EL (cell line): Measurements from ENCODE around the gene GPR179.

ENCODE experiments used
- DNase-seq: peaks from one replicate; pipeline ENCODE4 v3.0.0-alpha.2; 2016

GPR179 gene

GRCh38 chr17:38343608-38344419 is at the start of gene GPR179:
GPR179 (minus strand) TSS chr17:38343956; CDS start chr17:38343789, 167 bp downstream.
- DNase-seq = no peak

GRCh38 chr17:38379448-38379847 is 35.7 kb upstream of the GPR179 start:
- no peak for DNase-seq

- no peak for DNase-seq
These were observed 25.5 kb upstream of the GPR179 start for GRCh38 chr17:38369124-38369886.

DNA sequence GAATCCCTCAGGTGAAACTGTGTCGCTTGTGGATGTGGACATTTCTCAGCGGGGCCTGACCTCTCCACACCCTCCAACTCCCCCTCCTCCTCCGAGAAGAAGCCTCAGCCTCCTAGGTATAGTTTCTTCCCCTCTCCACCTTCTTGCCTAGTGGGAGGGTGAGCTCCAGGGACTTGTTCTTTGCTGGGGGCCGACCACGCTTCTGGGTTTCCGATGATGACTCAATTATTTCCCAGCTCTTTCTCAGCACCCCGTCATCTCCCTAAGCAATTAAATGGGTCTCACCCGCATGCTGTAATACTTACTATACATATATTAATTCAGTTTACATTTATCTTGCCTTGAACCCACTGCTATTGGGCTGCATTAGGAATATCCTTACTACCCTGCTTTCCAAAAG is 21.0 kb upstream of the GPR179 start:
- no peak for DNase-seq

DNA sequence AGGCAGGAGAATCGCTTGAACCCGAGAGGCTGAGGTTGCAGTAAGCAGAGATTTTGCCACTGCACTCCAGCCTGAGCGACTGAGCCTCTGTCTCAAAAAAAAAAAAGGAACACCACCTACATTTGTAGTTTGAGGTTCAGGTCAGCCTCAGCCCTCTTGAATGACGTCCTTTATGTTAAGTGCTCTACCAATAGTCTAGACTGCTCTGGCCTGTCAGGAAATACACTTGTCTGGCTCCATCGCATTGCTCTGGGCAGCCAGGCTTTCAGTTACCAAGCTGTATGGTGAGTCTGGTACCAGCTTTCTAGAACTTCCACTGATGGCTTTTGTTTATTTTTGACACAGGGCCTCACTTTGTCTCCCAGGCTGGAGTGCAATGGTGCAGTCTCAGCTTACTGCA is 19.3 kb upstream of the GPR179 start:
- no peak for DNase-seq

- peak; percentile 42 for DNase-seq
These were observed 18.1 kb upstream of the GPR179 start for GRCh38 chr17:38361694-38362465.

- no peak for DNase-seq
These were observed 15.1 kb upstream of the GPR179 start for GRCh38 chr17:38358586-38359513.

GRCh38 chr17:38357486-38358123 is 13.8 kb upstream of the GPR179 start:
- DNase-seq = no peak

DNA sequence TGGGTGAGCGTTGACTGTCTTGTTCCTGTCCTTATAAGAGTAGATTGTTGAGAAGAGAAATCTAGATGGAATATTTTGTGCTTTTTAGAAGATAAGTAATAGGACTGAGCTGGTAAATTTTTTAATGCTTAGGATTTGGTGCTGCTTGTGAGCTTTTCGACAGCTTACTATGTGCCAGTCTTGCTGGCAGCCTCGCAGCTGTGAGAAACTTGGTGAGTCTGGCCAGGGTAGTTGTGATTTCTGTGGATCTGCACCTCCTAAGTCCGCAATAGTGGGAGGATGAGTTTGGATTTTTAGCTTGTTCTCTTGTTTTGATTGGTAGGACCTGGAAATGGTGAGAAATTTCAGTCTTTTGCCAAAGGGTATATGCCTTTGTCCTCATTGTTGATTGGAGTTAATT is 11.5 kb upstream of the GPR179 start:
- no peak for DNase-seq

GRCh38 chr17:38354466-38354865 is 10.7 kb upstream of the GPR179 start:
- no peak for DNase-seq

DNA sequence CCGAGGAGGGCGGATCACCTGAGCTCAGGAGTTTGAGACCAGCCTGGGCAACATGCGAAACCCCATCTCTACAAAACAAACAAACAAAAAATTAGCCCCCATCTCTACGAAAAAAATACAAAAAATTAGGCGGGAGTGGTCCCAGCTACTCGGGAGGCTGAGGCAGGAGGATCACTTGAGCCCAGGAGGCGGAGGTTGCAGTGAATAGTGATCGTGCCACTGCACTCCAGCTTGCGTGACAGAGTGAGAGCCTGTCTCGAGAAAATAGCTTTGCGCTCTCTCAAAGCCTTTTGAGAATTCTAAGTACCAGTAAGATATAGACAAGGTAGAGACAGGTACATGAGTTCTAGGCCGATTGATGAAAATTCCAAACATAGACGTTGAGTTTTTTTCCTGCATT is 9.9 kb upstream of the GPR179 start:
- no peak for DNase-seq

GRCh38 chr17:38353086-38353604 is 9.4 kb upstream of the GPR179 start:
- DNase-seq = no peak

GRCh38 chr17:38352245-38353085 is 8.7 kb upstream of the GPR179 start:
- peak; percentile 35 for DNase-seq

DNA sequence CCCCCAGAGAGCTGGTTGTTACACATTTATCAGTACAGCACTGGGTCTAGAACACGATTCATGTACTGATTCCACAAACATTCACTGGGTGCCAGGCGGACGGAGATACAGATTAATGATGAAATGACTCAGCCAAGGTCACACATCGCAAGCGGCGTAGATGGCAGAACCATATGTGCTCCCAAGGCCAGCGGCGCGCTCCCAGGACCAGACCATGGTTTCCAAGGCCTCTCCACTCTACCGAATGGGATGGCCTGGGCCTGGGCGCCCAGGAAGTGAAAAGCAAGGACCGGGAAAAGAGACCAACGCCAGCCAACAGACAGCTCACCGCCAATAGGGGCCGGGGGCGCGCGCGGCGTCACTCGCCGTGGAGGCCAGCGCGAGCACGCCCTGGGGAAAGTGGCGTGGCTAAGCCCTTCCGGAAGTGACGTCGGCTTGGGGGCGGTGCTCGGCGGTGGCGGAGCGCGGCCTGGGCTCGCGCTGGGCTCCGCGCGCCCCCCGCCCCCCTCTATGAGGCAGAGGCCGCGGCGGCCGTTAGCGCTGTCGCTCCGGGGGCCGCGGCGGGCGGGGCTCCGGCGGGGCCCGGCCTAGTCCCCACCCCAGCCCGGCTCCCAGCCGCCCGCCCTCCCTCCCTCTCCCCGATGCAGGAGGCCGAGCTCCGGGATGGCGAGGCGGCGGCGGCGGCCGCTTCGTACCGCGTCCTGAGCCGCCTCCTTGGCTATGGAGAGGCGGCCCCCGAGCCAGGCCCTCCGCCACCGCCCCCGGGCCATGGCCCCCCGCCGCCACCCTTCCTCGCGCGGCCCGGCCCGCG is 7.9 kb upstream of the GPR179 start, which contains the start of gene SOCS7:
SOCS7 (plus strand) TSS at position 433 of the 811 bp plus-strand sequence; CDS start at position 642, 209 bp downstream.
- peak; percentile 92 for DNase-seq

GRCh38 chr17:38350035-38350434 is 6.3 kb upstream of the GPR179 start:
- DNase-seq = no peak

- peak; percentile 82 for DNase-seq
These were observed 5.5 kb upstream of the GPR179 start for GRCh38 chr17:38349097-38349730.

DNA sequence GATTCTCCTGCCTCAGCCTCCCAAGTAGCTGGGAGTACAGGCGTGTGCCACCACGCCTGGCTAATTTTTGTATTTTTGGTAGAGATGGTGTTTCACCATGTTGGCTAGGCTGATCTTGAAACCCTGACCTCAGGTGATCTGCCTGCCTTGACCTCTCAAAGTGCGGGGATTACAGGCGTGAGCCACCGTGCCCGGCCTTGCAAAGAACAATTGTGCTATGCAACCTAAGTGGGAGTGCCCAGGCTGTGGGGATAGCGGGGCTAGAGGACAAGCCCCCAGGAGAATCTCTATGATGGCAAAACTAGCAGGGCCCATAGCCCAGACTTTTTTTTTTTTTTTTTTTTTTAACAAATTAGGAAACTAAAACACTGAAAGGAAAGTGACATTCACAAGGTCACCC is 2.0 kb upstream of the GPR179 start:
- DNase-seq = no peak

GRCh38 chr17:38344420-38344745 is 627 bp upstream of the GPR179 start:
- no peak for DNase-seq
